Aortic smooth muscle cell (primary cell): Measurements from ENCODE around the gene PAFAH1B2. TPM values are rescaled to one million over a fixed set of nuclear protein-coding genes. Genes with fewer than 3 reads are reported as not detected.

Experiments
- total RNA-seq: library from RNA; depleted of rRNA; stranded (reverse); fragments of >200 nt; gene quantifications from 2 replicates; pipeline ENCODE4 v1.2.3, GENCODE V29; 2014

Gene PAFAH1B2, protein sequence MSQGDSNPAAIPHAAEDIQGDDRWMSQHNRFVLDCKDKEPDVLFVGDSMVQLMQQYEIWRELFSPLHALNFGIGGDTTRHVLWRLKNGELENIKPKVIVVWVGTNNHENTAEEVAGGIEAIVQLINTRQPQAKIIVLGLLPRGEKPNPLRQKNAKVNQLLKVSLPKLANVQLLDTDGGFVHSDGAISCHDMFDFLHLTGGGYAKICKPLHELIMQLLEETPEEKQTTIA
- 171 and 180 TPM in 2 replicates for total RNA-seq

DNA sequence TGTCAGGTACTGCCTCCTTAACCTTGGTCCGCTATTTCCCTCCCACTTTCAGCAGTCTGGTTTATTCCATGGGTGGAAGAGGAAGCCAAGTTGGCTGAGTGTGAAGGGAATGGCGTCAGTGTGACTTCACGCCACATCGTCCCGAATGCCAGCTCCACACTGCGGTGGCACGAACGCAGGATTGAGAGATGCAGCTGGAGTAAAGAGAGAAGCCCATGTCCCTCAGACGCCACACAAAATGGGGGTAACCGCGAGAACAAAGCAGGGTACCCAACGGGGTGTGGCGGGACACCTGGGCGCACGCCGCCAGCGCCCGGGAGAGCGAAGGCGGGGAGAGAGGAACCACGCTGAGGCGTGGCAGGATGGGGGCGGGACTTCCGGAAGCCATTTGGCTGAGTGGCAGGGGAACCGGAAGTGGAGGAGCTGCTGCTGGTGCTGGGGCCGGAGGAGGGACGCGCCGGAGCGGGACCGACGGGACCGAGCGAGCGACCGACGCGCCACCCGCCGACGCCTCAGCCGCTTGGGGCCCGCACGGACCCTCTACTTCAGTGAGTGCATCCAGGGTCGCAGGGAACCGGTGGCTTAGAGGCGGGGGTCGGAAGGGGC, at the start of gene PAFAH1B2:
TSS of gene PAFAH1B2 (plus strand) at position 417 of the 606 bp plus-strand sequence. CDS start 8,161 bp downstream, outside the sequence.

DNA sequence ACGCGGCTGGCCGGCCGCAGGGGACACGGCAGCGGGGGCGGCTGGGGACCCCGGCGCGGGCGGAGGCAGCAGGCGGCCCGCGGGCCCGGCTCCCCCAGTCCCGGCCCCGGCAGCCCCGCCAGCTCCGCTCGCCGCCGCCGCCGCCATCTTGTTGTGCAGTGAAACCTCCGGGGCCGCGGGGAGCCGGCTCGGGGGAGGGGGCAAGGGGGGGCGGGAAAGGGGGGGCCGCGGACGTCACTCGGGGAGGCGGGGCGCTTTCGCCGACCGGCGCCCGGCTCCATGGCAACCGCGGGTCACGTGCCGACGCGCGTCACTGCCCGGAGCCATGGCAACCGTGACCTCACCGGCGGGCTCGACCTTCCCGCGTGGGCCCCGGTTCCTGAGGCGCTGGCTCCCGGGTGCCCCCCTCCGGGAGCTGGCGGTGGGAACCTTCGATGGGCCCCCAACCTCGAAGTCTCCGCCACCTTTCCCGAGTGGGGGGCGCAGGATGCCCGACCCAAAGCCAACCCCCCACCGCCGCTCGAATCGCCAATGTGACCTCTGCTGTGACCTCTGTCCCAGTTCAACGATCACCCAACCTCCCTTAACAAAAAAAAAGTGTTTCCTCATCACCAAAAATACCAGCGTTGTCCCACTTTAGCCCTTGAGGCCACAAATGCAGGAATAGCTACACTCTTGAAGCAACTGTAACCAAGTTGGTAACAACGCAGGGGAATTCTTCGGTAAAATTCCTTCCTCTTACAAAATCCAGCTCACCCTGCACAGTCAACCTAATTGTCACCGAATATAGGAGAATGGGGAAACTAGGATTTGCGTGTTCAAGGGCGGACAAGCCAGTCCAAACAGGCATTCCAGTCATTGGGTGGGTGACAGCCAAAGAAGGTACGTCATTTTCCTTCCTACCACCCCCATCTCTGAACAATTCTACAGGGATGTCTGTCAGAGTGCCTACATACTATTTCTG, 45.5 kb upstream of the PAFAH1B2 start, which contains the start of gene SIK3:
TSS of gene SIK3 (minus strand) at position 160 of the 964 bp plus-strand sequence. CDS start at position 147, 13 bp downstream.

GRCh38 chr11:117178210-117179034, 34.3 kb downstream of the PAFAH1B2 start, which contains the start of gene SIDT2:
TSS of gene SIDT2 (plus strand) at chr11:117178743. CDS start at chr11:117179264, 521 bp downstream.

DNA sequence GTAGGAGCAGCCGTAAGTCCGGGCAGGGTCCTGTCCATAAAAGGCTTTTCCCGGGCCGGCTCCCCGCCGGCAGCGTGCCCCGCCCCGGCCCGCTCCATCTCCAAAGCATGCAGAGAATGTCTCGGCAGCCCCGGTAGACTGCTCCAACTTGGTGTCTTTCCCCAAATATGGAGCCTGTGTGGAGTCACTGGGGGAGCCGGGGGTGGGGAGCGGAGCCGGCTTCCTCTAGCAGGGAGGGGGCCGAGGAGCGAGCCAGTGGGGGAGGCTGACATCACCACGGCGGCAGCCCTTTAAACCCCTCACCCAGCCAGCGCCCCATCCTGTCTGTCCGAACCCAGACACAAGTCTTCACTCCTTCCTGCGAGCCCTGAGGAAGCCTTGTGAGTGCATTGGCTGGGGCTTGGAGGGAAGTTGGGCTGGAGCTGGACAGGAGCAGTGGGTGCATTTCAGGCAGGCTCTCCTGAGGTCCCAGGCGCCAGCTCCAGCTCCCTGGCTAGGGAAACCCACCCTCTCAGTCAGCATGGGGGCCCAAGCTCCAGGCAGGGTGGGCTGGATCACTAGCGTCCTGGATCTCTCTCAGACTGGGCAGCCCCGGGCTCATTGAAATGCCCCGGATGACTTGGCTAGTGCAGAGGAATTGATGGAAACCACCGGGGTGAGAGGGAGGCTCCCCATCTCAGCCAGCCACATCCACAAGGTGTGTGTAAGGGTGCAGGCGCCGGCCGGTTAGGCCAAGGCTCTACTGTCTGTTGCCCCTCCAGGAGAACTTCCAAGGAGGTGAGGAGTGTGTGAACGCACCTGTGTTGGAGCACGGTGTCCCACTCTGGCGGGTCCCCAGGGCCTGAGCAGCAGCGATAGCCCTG, 55.2 kb downstream of the PAFAH1B2 start, which contains the start of gene TAGLN:
TSS of gene TAGLN (plus strand) at position 318 of the 863 bp plus-strand sequence. CDS start 3,644 bp downstream, outside the sequence.

Other genes starting within 250 kb of the PAFAH1B2 start
- 14.1 and 16.9 TPM in 2 replicates for gene SIK3, start 45.9 kb upstream of the PAFAH1B2 start, total RNA-seq
- gene SIDT2, start 34.5 kb downstream of the PAFAH1B2 start, total RNA-seq, result 30.4 and 40.5 TPM in 2 replicates
- gene TAGLN, start 55.1 kb downstream of the PAFAH1B2 start, total RNA-seq, result 2,419 and 2,690 TPM in 2 replicates
- 51.4 and 61.8 TPM in 2 replicates for gene PCSK7, start 87.8 kb downstream of the PAFAH1B2 start, total RNA-seq
- 7.7 and 8.7 TPM in 2 replicates for gene RNF214, start 88.4 kb downstream of the PAFAH1B2 start, total RNA-seq
- gene BACE1-AS, start 147.1 kb downstream of the PAFAH1B2 start, total RNA-seq, result 2.0 and 2.9 TPM in 2 replicates
- 28.9 and 41.5 TPM in 2 replicates for gene BACE1, start 172.0 kb downstream of the PAFAH1B2 start, total RNA-seq
- 26.7 and 27.7 TPM in 2 replicates for gene CEP164, start 183.6 kb downstream of the PAFAH1B2 start, total RNA-seq